ENCODE results near the gene ADAMTS17.

The ADAMTS17 gene

GRCh38 chr15:100160953-100161352 lies 180.8 kb downstream of the ADAMTS17 start:
- Histone ChIP-seq H3K79me2 (ENCODE audit: insufficient read depth, low read length) (no peaks in the 10 kb centered on the region; the same call in 1 of the 2 replicates), H3K27ac (ENCODE audit: low read length) (no peak overlapping the region), H3K4me2 (ENCODE audit: insufficient read depth, low read length) (no peak overlapping the region), H3K27me3 (ENCODE audit: insufficient read depth, low read length, poor library complexity) (no peaks in the 10 kb centered on the region), H4K20me1 (ENCODE audit: insufficient read depth, low read length) (no peaks in the 10 kb centered on the region), H3K9ac (ENCODE audit: low read depth, low read length) (no peak overlapping the region), H3K4me1 (ENCODE audit: insufficient read depth, low read length) (no peaks in the 10 kb centered on the region), H2AFZ (ENCODE audit: low read depth, low read length) (no peak overlapping the region), H3K4me3 (ENCODE audit: low read depth in 1 of 2, low read length in 2 of 2) (no peak overlapping the region), H3K9me3 (ENCODE audit: insufficient read depth, low read length, severe bottlenecking) (no peaks in the 10 kb centered on the region), H3K36me3 (ENCODE audit: insufficient read depth, low read length) (peaks cover 74% of the 10 kb centered on the region)
- DNase-seq: no peak
- TF ChIP-seq CTCF (IDR thresholded peaks at IDR 0.05; ENCODE audit: borderline replicate concordance, extremely low read depth, low read length, poor library complexity, severe bottlenecking): no peak
- no peak for TF ChIP-seq EZH2 (IDR thresholded peaks at IDR 0.05; ENCODE audit: borderline replicate concordance, low read depth, low read length, severe bottlenecking)
- no peak for ATAC-seq (ENCODE audit: insufficient read depth, low read depth)

- Histone ChIP-seq H3K36me3 (ENCODE audit: insufficient read depth, low read length) (peaks cover 77% of the 10 kb centered on the region), H3K4me2 (ENCODE audit: insufficient read depth, low read length) (no peak overlapping the region)
- TF ChIP-seq EZH2 (IDR thresholded peaks at IDR 0.05; ENCODE audit: borderline replicate concordance, low read depth, low read length, severe bottlenecking): no peak
- TF ChIP-seq CTCF (IDR thresholded peaks at IDR 0.05; ENCODE audit: borderline replicate concordance, extremely low read depth, low read length, poor library complexity, severe bottlenecking): no peak
Measured at GRCh38 chr15:100159436-100159835, 182.3 kb downstream of the ADAMTS17 start.

GRCh38 chr15:100158356-100158755 lies 183.4 kb downstream of the ADAMTS17 start:
- DNase-seq (no peak), ATAC-seq (ENCODE audit: insufficient read depth, low read depth) (no peak)
- Histone ChIP-seq H3K27me3 (ENCODE audit: insufficient read depth, low read length, poor library complexity) (no peaks in the 10 kb centered on the region), H3K27ac (ENCODE audit: low read length) (no peak overlapping the region), H3K9me3 (ENCODE audit: insufficient read depth, low read length, severe bottlenecking) (no peaks in the 10 kb centered on the region), H4K20me1 (ENCODE audit: insufficient read depth, low read length) (no peaks in the 10 kb centered on the region), H3K4me2 (ENCODE audit: insufficient read depth, low read length) (no peak overlapping the region), H3K9ac (ENCODE audit: low read depth, low read length) (no peak overlapping the region), H3K4me1 (ENCODE audit: insufficient read depth, low read length) (no peaks in the 10 kb centered on the region), H3K36me3 (ENCODE audit: insufficient read depth, low read length) (peaks cover 76% of the 10 kb centered on the region), H3K4me3 (ENCODE audit: low read depth in 1 of 2, low read length in 2 of 2) (no peak overlapping the region), H2AFZ (ENCODE audit: low read depth, low read length) (no peak overlapping the region), H3K79me2 (ENCODE audit: insufficient read depth, low read length) (no peaks in the 10 kb centered on the region; the same call in 1 of the 2 replicates)
- TF ChIP-seq CTCF (IDR thresholded peaks at IDR 0.05; ENCODE audit: borderline replicate concordance, extremely low read depth, low read length, poor library complexity, severe bottlenecking) (no peak), EZH2 (IDR thresholded peaks at IDR 0.05; ENCODE audit: borderline replicate concordance, low read depth, low read length, severe bottlenecking) (no peak)

More at GRCh38 chr15:100159436-100159835, 182.3 kb downstream of the ADAMTS17 start:
- ATAC-seq (ENCODE audit: insufficient read depth, low read depth) (no peak), DNase-seq (no peak)
- no peak overlapping the region for H3K4me3 ChIP-seq (ENCODE audit: low read depth in 1 of 2, low read length in 2 of 2)
- H3K4me1 ChIP-seq (ENCODE audit: insufficient read depth, low read length): no peaks in the 10 kb centered on the region
- no peaks in the 10 kb centered on the region; the same call in 1 of the 2 replicates for H3K79me2 ChIP-seq (ENCODE audit: insufficient read depth, low read length)
- H3K27me3 ChIP-seq (ENCODE audit: insufficient read depth, low read length, poor library complexity): no peaks in the 10 kb centered on the region
- H4K20me1 ChIP-seq (ENCODE audit: insufficient read depth, low read length): no peaks in the 10 kb centered on the region
- no peak overlapping the region for H3K27ac ChIP-seq (ENCODE audit: low read length)
- H2AFZ ChIP-seq (ENCODE audit: low read depth, low read length): no peak overlapping the region
- no peak overlapping the region for H3K9ac ChIP-seq (ENCODE audit: low read depth, low read length)
- H3K9me3 ChIP-seq (ENCODE audit: insufficient read depth, low read length, severe bottlenecking): no peaks in the 10 kb centered on the region

GRCh38 chr15:100156201-100156600 lies 185.6 kb downstream of the ADAMTS17 start:
- H3K27me3 ChIP-seq (ENCODE audit: insufficient read depth, low read length, poor library complexity): no peaks in the 10 kb centered on the region
- no peak overlapping the region for H3K27ac ChIP-seq (ENCODE audit: low read length)
- ATAC-seq (ENCODE audit: insufficient read depth, low read depth): no peak
- no peak overlapping the region for H3K4me2 ChIP-seq (ENCODE audit: insufficient read depth, low read length)
- no peaks in the 10 kb centered on the region for H4K20me1 ChIP-seq (ENCODE audit: insufficient read depth, low read length)
- H3K36me3 ChIP-seq (ENCODE audit: insufficient read depth, low read length): peaks cover 86% of the 10 kb centered on the region
- H3K9me3 ChIP-seq (ENCODE audit: insufficient read depth, low read length, severe bottlenecking): peaks cover 7% of the 10 kb centered on the region
- H2AFZ ChIP-seq (ENCODE audit: low read depth, low read length): no peak overlapping the region
- no peaks in the 10 kb centered on the region; the same call in 1 of the 2 replicates for H3K79me2 ChIP-seq (ENCODE audit: insufficient read depth, low read length)
- DNase-seq: no peak
- H3K4me3 ChIP-seq (ENCODE audit: low read depth in 1 of 2, low read length in 2 of 2): no peak overlapping the region
- H3K4me1 ChIP-seq (ENCODE audit: insufficient read depth, low read length): no peaks in the 10 kb centered on the region
- TF ChIP-seq EZH2 (IDR thresholded peaks at IDR 0.05; ENCODE audit: borderline replicate concordance, low read depth, low read length, severe bottlenecking): no peak
- TF ChIP-seq CTCF (IDR thresholded peaks at IDR 0.05; ENCODE audit: borderline replicate concordance, extremely low read depth, low read length, poor library complexity, severe bottlenecking): no peak
- H3K9ac ChIP-seq (ENCODE audit: low read depth, low read length): no peak overlapping the region
